ENCODE data around the gene DPAGT1. TPM values are rescaled to one million over a fixed set of nuclear protein-coding genes. Genes with fewer than 3 reads are reported as not detected.
"Not testable (repeated sequence)": the region's sequence is repeated elsewhere in the genome, so short reads cannot be mapped to it uniquely, and the experiment has no call there.

DPAGT1 gene
- polyA plus RNA-seq, 1 experiment: 67.4 TPM

DNA sequence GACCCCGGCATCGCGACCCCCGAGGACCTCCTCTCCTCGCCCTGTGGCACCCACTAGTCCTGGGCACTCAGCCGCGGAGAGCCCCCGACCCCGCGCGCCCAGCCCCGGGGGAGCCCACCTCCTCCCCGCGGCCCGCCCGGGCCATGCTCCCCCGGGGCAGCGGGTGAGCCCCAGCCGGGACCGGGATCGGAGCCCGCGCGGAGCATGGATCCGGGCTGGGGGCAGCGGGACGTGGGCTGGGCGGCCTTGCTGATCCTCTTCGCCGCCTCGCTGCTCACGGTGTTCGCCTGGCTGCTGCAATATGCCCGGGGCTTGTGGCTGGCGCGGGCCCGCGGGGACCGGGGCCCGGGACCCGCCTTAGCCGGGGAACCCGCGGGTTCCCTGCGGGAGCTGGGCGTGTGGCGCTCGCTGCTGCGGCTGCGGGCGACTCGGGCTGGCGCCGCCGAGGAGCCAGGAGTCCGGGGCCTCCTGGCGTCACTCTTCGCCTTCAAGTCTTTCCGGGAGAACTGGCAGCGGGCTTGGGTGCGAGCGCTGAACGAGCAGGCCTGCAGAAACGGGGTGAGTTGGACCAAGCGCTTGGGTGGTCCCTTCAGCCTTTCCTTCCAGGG lies 6.0 kb upstream of the DPAGT1 start:
- TF ChIP-seq, protein P1, sequence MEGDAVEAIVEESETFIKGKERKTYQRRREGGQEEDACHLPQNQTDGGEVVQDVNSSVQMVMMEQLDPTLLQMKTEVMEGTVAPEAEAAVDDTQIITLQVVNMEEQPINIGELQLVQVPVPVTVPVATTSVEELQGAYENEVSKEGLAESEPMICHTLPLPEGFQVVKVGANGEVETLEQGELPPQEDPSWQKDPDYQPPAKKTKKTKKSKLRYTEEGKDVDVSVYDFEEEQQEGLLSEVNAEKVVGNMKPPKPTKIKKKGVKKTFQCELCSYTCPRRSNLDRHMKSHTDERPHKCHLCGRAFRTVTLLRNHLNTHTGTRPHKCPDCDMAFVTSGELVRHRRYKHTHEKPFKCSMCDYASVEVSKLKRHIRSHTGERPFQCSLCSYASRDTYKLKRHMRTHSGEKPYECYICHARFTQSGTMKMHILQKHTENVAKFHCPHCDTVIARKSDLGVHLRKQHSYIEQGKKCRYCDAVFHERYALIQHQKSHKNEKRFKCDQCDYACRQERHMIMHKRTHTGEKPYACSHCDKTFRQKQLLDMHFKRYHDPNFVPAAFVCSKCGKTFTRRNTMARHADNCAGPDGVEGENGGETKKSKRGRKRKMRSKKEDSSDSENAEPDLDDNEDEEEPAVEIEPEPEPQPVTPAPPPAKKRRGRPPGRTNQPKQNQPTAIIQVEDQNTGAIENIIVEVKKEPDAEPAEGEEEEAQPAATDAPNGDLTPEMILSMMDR (IDR thresholded peaks at IDR 0.05; ENCODE audit: insufficient read depth, low read depth, low read length): no peak
- no peak for DNase-seq (ENCODE audit: low read depth)
- peak overlapping the region; percentile 82 for H3K4me3 ChIP-seq (ENCODE audit: low read depth, low read length)
- no peaks in the 10 kb centered on the region for H3K27me3 ChIP-seq (ENCODE audit: control insufficient read depth, insufficient read depth, low read length)
- CTCF ChIA-PET: interaction anchor here (1.0 to 1.8 kb wide), 2 partner anchors 12 to 177 kb away, joined by 4 to 10 read pairs; a partner anchor contains a TSS
- H3K36me3 ChIP-seq (ENCODE audit: control insufficient read depth, insufficient read depth, low read length): peaks cover 12% of the 10 kb centered on the region
- POLR2A ChIA-PET: interaction anchor here (0.5 to 1.4 kb wide), 4 partner anchors 13 to 316 kb away, joined by 3 to 4 read pairs (median 3); partner anchors contain the start of genes DDX6 and HINFP

DNA sequence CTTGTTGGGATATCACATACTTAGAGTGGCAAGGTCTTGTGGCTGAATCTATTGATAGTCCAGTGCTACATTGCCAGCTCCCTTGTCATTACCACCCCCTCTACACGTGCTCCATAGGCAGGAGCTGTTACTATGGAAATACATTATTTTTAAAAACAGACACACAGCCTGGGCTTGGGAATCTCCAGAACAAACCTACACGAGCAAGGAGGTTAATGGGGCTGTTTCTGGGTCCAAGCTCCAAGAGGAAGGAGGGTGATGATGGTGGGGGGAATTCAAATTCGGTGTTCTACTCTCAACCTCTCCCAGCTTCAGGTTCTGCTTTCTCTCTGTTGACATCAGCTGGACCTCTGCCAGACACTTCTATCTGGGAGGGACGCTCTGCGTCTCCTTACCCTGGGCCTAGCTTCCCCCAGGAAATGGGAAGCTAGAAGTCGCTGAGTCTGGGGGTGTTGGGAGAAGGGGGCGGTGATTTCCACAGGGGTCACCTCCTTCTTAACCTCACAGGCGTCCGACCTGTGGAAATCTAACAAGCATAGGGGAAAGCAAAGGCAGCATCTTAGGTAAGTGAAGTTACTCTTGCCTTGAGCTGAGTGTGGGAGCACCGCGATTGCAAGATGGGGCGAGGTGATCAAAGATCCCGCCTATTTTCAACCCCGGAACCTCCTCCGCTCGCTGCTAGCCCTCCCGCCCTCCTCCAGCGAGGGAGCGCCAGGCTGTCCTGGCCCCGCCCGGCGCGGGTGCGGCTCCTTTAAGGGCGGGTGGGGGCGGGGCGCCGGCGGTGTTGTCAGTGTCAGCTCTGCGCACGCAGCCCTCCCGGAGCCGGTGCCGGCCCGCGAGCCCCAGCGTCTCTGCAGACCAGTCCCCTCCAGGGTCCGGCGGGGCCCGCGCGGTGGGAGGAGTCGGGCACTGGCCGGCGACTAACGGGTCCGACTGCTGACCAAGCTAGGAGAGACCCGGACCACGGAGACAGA lies 5.2 kb upstream of the DPAGT1 start, which contains the start of gene C2CD2L:
C2CD2L (plus strand) TSS at position 781 of the 974 bp plus-strand sequence. CDS start 398 bp downstream, outside the sequence.
- TF ChIP-seq, protein P1 (IDR thresholded peaks at IDR 0.05; ENCODE audit: insufficient read depth, low read depth, low read length): no peak
- CTCF ChIA-PET: interaction anchor here (0.5 to 1.8 kb wide), 9 partner anchors 12 to 277 kb away, joined by 3 to 10 read pairs (median 4); a partner anchor contains a TSS
- no peaks in the 10 kb centered on the region for H3K27me3 ChIP-seq (ENCODE audit: control insufficient read depth, insufficient read depth, low read length)

DNA sequence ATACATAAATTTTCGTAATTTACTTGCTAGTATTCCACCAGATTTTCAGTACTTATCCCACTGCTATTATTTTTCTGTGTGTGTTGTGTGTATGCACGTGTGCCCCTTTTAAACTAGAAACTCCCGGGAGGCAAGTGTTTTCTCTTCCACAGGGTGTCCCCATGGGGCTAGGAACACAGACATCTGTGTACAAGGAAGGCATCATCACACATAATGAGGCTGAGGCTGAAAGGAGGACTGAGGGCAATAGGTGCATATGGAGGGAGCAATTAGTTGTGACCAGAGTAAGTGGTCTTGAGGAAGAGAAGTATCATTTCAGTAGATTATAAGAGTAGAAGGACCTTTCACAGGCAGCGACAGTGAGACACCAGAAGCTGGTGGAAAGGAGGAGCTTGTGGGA lies 2.1 kb upstream of the DPAGT1 start:
- no peaks in the 10 kb centered on the region for H3K36me3 ChIP-seq (ENCODE audit: control insufficient read depth, insufficient read depth, low read length)
- H3K4me3 ChIP-seq (ENCODE audit: low read depth, low read length): no peak overlapping the region
- H3K27me3 ChIP-seq (ENCODE audit: control insufficient read depth, insufficient read depth, low read length): no peaks in the 10 kb centered on the region
- no peak for DNase-seq (ENCODE audit: low read depth)
- ChIA-PET POLR2A (no interaction called here), CTCF (no interaction called here)
- TF ChIP-seq, protein P1 (IDR thresholded peaks at IDR 0.05; ENCODE audit: insufficient read depth, low read depth, low read length): no peak

More for the DNA sequence above, 5.2 kb upstream of the DPAGT1 start, which contains the start of gene C2CD2L:
- peaks cover 7% of the 10 kb centered on the region for H3K36me3 ChIP-seq (ENCODE audit: control insufficient read depth, insufficient read depth, low read length)
- peak within 1 kb of the TSS; percentile 82 for H3K4me3 ChIP-seq (ENCODE audit: low read depth, low read length)
- POLR2A ChIA-PET: interaction anchor here (0.6 to 1.5 kb wide), 5 partner anchors 12 to 442 kb away, joined by 3 to 9 read pairs (median 4); partner anchors contain the start of genes DDX6 and HINFP
- peak; percentile 42 for DNase-seq (ENCODE audit: low read depth)

DNA sequence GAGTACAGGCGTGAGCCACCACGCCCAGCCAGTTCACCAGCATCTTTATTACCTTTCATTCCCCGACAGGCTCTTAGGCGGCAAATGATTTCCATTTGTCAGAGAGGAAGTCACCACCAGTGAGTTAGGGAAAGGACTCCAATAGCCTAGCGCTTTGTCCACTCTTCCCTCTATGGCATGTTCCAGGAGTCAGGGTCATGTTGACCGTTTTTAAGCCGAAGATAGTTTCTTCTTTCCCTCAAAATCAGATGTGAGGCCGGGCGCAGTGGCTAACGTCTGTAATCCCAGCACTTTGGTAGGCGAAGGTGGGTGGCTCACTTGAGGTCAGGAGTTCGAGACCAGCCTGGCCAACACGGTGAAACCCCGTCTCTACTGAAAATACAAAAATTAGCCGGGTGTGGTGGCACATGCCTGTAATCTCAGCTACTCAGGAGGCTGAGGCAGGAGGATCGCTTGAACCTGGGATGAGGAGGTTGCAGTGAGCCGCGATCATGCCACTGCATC lies 1.6 kb upstream of the DPAGT1 start:
- H3K36me3 ChIP-seq (ENCODE audit: control insufficient read depth, insufficient read depth, low read length); H3K27me3 ChIP-seq (ENCODE audit: control insufficient read depth, insufficient read depth, low read length); POLR2A ChIA-PET; H3K4me3 ChIP-seq (ENCODE audit: low read depth, low read length); DNase-seq (ENCODE audit: low read depth): not testable (repeated sequence)
- CTCF ChIA-PET: interaction anchor here (1.1 to 1.7 kb wide), 5 partner anchors 19 to 221 kb away, joined by 3 to 10 read pairs (median 4); partner anchors contain the start of gene TRAPPC4

DNA sequence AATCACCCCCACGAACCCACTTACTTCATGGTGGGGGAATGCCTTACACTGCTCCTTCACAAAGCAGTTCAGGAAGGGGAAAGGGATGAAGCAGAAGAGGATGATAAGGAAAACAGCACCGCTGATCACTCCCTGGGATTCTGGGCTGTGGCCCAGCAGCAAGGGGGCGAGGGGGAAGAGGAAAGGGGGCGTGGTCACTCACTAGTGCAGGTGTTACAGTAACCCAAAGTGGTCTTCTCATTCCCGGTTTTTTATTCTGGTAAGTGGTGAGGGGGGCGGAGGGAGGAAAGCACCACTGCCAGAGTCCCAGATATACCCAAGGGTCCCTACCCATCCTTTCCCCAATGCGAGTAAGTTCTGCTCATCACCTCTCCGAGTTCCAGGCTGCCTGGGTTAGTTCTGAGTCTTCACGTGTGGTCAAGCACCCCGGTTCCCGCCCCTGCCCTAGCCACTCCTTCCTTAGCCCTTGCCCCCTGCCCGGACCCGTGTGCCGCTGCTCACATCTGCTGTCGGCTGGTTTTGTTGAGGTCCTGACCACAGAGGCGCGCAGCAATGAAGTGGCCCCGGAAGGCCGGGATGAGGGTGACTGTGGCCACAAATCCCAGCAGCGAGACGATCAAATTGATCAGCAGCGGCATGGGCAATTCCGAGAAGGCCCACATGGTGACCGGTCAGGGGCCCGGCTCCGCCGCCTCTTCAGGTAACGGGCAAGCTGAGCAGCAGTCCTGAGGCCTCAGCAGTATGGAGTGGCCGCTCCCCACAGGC lies 477 bp downstream of the DPAGT1 start:
- no peak for DNase-seq (ENCODE audit: low read depth)
- ChIA-PET CTCF (interaction anchor here (0.7 to 2.2 kb wide), 7 partner anchors 21 to 236 kb away, joined by 3 to 8 read pairs (median 4); no protein-coding TSS in a partner anchor), POLR2A (interaction anchor here (0.6 to 1.0 kb wide), 2 partner anchors 15 to 236 kb away, joined by 3 to 11 read pairs; no protein-coding TSS in a partner anchor)
- peak overlapping the region; percentile 76 for H3K4me3 ChIP-seq (ENCODE audit: low read depth, low read length)
- no peaks in the 10 kb centered on the region for H3K27me3 ChIP-seq (ENCODE audit: control insufficient read depth, insufficient read depth, low read length)
- TF ChIP-seq, protein P1 (IDR thresholded peaks at IDR 0.05; ENCODE audit: insufficient read depth, low read depth, low read length): peak; percentile 23; the same call in 1 of the 2 replicates
- peaks cover 4% of the 10 kb centered on the region for H3K36me3 ChIP-seq (ENCODE audit: control insufficient read depth, insufficient read depth, low read length)
